ENCODE results near the gene PTTG1.

- TF ChIP-seq EP300 (IDR thresholded peaks at IDR 0.05) (no peak), CTCF (IDR thresholded peaks at IDR 0.05) (no peak), POLR2A (IDR thresholded peaks at IDR 0.05) (no peak)
Observed at GRCh38 chr5:160382346-160382745, 39.3 kb upstream of the PTTG1 start.
